Thoracic aorta (tissue), 2 donors: Measurements from ENCODE around the gene MICALL2. TPM values are rescaled to one million over a fixed set of nuclear protein-coding genes. Genes with fewer than 3 reads are reported as not detected.

Experiments used
- ATAC-seq: fragments of 150-250 bp; one replicate; pipeline ENCODE4 v1.8.0; 2017; ENCODE audit warnings: low read depth; ENCODE audit not compliant: insufficient number of reproducible peaks, low FRiP score
- DNase-seq: peaks from one replicate; pipeline ENCODE4 v3.0.0-alpha.2; 2020; ENCODE audit warnings: low spot score
- H3K27ac ChIP-seq, 2 donors: fragments of 200-600 bp; sonication (generic); 1 replicate in 1 of 2; 2 replicates in 1 of 2; pipeline ENCODE4 v1.5.1; 2016; ENCODE audit warnings: mild to moderate bottlenecking in 2 of 2, moderate library complexity in 2 of 2
- H3K27me3 ChIP-seq: fragments of 200-600 bp; sonication (generic); replicated peaks from 2 replicates; pipeline ENCODE4 v1.6.0; 2016; ENCODE audit warnings: mild to moderate bottlenecking; ENCODE audit not compliant: insufficient read depth
- H3K36me3 ChIP-seq: fragments of 200-600 bp; sonication (generic); one replicate; pipeline ENCODE4 v1.5.1; 2016
- H3K4me1 ChIP-seq, 2 donors: fragments of 200-600 bp; sonication (generic); 1 replicate in 1 of 2; 2 replicates in 1 of 2; pipeline versions ENCODE4 v1.5.1 to v1.6.0; 2016; ENCODE audit warnings: low read depth in 2 of 2, mild to moderate bottlenecking in 1 of 2; ENCODE audit not compliant: control insufficient read depth in 1 of 2
- H3K4me3 ChIP-seq: fragments of 200-600 bp; sonication (generic); 2 replicates; pipeline ENCODE4 v1.5.1; 2016; ENCODE audit warnings: mild to moderate bottlenecking
- H3K9me3 ChIP-seq: fragments of 200-600 bp; sonication (generic); 2 replicates; pipeline ENCODE4 v1.5.1; 2016
- total RNA-seq, 2 donors: library from RNA; depleted of rRNA; stranded (reverse); fragments of >200 nt; gene quantifications; one replicate each; pipeline versions ENCODE4 v1.1.0 to v1.2.3, GENCODE V29; 2016
- TF ChIP-seq, protein P1 (sequence below): fragments of 200-600 bp; sonication (generic); IDR thresholded peaks from one replicate; pipeline ENCODE4 v1.5.1; 2019; ENCODE audit warnings: antibody characterized with exemption

The MICALL2 gene
- total RNA-seq, 2 donors from 2014 or later: 71.7 to 80.0 TPM

DNA sequence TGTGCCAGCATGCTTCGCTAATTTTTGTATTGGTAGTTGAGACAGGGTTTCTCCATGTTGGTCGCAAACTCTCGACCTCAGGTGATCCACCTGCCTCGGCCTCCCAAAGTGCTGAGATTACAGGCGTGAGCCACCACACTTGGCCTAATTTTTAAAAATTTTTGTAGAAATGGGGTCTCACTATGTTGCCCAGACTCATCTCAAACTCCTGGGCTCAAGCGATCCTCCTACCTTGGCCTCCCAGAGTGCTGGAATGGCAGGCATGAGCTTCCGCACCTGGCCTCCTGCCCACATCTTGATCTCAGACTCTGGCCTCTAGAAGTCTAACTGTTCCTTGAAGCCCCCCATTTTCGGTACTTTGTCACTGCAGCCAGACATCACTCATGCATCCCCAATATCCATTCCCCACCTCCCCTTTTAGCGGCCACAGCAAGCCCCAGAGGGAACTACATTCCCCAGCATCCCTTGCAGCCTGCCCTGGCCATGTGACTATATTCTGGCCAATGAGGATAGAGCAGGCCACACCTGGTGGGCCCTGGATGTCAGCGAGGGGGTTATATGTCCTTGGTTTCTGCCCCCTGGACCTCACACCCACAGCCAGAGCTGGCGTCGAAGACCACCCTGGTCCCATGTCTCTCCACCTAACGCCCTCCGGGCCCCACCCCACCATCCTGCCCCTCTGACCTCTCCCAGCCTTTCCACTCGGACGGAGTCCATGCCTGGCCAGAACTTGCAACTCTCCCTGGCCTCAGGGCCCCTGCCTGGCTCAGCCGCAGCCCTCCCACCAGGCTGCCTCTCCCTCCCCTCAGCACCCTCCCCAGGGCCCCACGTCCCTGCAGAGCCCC is 33.8 kb downstream of the MICALL2 start:
- TF ChIP-seq, protein P1, sequence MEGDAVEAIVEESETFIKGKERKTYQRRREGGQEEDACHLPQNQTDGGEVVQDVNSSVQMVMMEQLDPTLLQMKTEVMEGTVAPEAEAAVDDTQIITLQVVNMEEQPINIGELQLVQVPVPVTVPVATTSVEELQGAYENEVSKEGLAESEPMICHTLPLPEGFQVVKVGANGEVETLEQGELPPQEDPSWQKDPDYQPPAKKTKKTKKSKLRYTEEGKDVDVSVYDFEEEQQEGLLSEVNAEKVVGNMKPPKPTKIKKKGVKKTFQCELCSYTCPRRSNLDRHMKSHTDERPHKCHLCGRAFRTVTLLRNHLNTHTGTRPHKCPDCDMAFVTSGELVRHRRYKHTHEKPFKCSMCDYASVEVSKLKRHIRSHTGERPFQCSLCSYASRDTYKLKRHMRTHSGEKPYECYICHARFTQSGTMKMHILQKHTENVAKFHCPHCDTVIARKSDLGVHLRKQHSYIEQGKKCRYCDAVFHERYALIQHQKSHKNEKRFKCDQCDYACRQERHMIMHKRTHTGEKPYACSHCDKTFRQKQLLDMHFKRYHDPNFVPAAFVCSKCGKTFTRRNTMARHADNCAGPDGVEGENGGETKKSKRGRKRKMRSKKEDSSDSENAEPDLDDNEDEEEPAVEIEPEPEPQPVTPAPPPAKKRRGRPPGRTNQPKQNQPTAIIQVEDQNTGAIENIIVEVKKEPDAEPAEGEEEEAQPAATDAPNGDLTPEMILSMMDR: no peak
- Histone ChIP-seq H3K36me3 (no peaks in the 10 kb centered on the region), H3K27me3 (peaks cover 8% of the 10 kb centered on the region), H3K4me1 (no peaks in the 10 kb centered on the region), H3K4me3 (no peak overlapping the region), H3K27ac (no peak overlapping the region), H3K9me3 (no peaks in the 10 kb centered on the region)
- DNase-seq: no peak
- ATAC-seq: no peak

DNA sequence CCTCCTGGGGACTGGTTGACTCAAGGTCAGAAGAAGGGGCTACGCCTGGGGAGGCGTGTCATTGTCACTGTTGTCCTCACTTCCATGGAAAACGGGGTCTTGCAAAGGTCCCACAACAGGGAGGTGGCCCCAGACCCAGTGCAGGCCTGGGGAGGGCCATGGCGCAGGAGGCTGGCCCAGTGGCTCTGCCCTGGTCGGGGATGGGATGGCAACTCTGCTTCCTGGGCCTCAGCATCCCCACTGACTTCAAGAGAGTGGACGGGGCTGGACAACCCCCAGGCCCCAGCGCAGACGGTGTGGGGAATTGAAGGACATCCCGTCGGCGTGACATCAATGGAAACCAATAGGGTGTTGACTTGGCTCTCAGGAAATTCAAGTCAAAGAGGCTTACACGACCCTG is 35.2 kb downstream of the MICALL2 start:
- Histone ChIP-seq H3K36me3 (no peaks in the 10 kb centered on the region), H3K27me3 (peaks cover 8% of the 10 kb centered on the region), H3K4me1 (no peaks in the 10 kb centered on the region), H3K27ac (no peak overlapping the region), H3K4me3 (no peak overlapping the region), H3K9me3 (no peaks in the 10 kb centered on the region)
- TF ChIP-seq, protein P1: no peak
- DNase-seq (no peak), ATAC-seq (no peak)

DNA sequence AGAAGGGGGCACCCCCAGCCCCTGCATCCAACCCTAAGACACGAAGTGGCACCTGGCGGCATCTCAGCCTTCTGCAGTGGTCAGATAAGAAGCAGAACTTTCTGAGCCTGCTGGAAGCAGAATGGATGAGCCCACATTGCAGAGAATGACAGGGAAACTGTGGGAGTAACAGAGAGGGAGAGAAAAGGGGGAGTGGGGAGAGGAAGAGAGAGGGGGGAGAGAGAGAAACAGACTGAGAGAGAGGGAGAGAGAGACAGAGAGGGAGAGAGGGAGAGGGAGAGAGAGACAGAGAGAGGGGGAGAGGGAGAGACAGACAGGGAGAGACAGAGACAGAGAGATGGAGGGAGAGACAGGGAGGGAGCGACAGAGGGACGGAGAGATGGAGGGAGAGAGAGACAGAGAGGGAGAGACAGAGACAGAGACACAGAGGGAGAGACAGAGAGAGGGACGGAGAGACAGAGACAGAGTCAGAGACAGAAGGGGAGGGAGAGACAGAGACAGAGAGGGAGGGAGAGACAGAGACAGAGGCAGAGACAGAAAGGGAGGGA is 35.9 kb downstream of the MICALL2 start:
- no peak for DNase-seq
- Histone ChIP-seq H3K27me3 (peaks cover 8% of the 10 kb centered on the region), H3K9me3 (no peaks in the 10 kb centered on the region), H3K4me3 (no peak overlapping the region), H3K27ac (no peak overlapping the region), H3K36me3 (no peaks in the 10 kb centered on the region), H3K4me1 (no peaks in the 10 kb centered on the region)
- no peak for ATAC-seq
- TF ChIP-seq, protein P1: no peak

DNA sequence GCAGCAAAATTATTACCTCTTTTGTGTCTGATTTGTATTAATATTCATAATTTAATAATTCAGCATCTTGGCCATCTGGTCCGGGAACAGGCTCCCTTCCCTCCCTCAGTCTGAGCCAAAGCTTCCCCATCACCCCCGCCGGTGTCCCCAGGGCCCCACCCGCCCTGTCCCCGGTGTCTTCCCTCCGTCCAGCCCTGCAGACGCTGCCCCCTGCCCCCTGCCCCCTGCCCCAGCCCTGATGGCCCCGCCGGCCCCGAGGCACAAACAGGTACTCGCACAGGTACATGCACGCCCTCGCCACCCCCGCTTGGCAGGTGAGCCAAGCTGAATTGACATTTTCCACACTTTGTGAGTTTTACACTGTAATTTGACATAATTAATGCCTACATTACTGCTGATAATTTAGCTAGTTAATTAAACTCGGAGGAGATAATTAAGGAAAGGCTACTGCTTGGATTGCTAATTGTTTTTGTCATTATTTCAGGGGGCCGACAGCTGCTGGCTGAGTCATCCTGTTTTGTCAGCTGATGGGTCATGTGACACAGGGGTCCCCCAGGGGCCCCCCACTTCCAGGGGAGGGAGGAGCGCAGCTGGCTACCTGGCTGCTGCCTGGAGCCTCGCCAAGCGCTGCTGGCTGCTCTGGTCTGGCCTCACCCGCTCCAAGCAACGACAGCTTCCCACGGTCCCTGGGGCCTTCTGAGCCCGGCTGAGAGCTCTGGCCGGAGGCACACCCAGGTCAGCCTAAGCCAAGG is 36.6 kb downstream of the MICALL2 start:
- H3K36me3 ChIP-seq: no peaks in the 10 kb centered on the region

More for the DNA sequence above, 36.6 kb downstream of the MICALL2 start:
- Histone ChIP-seq H3K4me3 (no peak overlapping the region), H3K27ac (no peak overlapping the region), H3K9me3 (no peaks in the 10 kb centered on the region), H3K4me1 (no peaks in the 10 kb centered on the region), H3K27me3 (peaks cover 8% of the 10 kb centered on the region)
- TF ChIP-seq, protein P1: no peak
- DNase-seq (no peak), ATAC-seq (no peak)
